NOMO-1 treated with DMSO at 0.1 percent for 48 hours (cell line): ENCODE data around the gene SMIM20.
A peak's percentile ranks its signal among the peaks of the same experiment; 100 is the strongest.

ENCODE experiments used
- DNase-seq: peaks from one replicate; lab custom pipeline; 2025; ENCODE audit not compliant: unreplicated experiment; lab: John Stamatoyannopoulos, UW

The SMIM20 gene

DNA sequence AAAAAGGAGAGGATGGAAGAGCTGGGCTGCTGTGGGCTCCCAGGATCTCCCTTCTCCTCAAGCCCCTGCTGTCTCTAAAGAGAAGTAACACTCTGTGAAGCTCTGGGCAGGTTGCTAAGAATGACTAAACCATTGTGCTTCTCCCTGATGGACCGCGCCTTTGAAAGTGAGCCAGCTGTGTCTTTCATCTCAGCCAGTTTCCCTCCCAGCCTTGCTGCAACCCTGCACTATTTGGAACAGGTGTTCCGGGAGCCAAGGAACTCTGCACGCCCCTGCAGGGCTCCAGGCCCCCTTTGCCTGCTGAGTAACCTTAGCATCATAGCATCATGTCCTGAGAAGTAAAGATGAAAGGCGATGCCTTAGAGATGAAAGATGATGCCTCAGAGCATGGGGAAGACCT lies 39.7 kb downstream of the SMIM20 start:
- no peak for DNase-seq

DNA sequence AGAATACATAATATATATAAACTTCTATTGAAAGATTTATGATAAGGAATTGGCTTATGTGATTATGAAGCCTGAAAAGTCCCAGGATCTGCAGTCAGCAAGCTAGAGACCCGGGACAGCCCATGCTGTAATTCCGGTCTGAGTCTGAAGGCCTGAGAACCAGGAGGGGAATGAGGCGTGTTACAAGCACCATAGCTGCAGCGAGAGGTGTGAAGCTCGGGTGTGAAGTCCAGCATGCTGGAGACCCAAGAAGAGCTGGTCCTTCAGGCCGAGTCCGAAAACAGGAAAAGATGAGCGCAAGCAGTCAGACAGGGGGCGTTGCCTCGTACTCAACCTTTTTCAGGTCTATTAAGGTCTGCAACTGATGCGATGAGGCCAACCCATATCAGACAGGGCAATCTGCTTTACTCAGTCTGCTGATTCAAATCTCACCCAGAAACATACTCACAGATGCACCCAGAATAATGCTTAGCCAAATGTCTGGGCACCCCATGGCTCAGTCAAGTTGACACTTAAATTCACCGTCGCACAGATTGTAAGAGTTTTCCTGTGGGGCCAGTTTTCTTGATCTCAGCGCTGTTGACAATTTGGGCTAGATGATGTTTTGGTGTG lies 40.4 kb downstream of the SMIM20 start:
- DNase-seq: no peak

DNA sequence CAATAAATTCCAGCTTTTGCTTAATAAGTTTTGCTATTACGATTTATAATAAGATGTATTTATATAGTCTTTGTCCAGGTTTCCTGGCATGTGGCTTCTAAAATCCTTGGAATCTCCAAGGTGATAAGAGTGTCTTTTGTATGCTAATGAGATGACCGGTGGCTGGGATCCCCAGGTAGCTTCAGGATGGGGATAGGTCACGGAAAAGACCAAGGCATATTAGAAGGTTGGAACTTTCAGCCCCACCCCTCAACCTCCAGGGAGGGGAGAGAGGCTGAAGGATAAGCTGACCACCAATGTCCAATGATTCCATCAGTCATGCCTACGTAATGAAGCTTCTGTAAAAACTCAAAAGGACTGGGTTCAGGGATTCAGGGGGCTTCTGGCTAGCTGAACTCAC lies 41.7 kb downstream of the SMIM20 start:
- DNase-seq: no peak

DNA sequence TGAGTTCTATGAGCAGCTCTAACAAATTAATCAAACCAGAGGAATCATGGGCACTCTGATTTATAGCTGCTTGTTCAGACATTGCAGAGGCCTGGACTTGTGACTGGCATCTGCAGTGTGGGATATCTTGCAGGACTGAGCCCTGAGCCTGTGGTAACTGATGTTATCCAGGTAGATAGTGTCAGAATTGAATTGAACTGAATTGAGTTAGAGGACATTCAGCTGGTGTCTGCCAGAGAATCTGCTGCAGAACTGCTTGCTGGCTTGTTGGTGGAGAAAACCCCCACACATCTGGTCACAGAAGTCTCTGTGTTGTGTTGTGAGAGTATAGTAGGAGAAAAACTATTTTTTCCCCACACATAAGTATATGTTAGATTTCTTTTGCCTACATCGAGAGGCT lies 42.2 kb downstream of the SMIM20 start:
- no peak for DNase-seq

DNA sequence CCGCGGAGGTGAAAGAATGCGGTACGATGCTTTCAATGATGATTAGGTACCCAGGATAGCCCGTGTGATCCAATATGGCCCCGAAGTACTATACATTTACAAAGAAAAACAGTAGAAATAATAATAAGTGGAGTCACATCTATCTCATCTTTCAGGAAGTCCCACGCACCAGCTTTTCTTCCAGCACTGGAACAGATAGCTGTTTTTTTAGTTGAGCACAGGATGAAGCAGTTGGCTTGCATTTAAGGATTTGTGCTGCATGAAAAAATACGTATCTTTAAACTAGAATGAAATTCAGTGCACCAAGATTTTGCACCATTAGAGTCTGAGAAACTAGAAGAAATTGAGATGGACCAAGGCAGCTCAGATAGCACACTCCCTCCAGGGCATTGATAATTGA lies 44.1 kb downstream of the SMIM20 start:
- no peak for DNase-seq

DNA sequence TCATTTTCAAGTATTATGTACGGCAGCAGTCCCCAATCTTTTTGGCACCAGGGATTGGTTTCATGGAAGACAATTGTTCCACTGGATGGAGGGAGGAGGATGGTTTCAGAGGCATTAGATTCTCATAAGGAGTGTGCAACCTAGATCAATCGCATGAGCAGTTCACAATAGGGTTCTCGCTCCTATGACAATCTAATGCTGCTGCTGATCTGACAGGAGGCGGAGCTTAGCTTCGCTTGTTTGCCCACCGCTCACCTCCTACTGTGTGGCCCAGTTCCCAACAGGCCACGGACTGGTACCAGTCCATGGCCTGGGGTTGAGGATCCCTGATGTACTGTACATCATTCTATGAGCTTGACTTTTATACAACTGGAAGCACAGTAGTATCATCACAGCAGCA lies 48.4 kb downstream of the SMIM20 start:
- no peak for DNase-seq

DNA sequence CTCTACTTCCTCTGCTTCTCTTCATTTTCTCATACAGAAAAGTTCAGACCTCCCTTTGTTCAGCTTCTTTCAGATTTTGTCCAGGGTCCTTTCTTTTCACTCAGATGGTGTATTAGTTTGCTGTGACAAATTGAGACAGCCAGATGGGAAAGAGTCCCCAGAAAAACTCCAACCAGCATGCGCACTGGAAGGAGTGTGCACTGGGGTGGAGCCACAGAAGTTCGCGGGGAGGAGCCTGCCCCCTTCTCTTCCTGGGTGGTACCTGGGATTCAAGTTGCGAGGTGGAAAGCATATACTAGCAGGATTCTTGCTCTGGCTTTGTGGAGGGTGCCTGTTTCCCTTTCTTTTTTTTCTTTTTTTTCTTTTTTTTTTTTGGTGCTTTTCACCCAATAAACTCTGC lies 51.6 kb downstream of the SMIM20 start:
- DNase-seq: no peak

DNA sequence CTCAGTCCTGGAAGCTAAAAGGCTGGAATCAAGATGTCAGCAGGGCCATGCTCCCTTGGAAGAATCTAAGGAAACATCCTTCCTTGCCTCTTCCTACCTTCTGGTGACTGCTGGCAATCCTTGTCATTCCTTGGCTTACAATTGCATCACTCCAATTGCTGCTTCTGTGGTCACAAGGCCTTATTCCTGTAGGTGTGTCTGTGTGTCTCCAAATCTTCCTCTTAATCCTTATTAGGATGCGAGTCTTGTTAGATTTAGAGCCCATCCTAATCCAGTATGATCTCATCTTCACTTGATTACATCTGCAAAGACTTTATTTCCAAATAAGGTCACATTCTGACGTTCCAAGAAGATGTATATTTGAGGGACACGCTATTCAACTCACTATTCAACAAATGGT lies 52.2 kb downstream of the SMIM20 start:
- no peak for DNase-seq

DNA sequence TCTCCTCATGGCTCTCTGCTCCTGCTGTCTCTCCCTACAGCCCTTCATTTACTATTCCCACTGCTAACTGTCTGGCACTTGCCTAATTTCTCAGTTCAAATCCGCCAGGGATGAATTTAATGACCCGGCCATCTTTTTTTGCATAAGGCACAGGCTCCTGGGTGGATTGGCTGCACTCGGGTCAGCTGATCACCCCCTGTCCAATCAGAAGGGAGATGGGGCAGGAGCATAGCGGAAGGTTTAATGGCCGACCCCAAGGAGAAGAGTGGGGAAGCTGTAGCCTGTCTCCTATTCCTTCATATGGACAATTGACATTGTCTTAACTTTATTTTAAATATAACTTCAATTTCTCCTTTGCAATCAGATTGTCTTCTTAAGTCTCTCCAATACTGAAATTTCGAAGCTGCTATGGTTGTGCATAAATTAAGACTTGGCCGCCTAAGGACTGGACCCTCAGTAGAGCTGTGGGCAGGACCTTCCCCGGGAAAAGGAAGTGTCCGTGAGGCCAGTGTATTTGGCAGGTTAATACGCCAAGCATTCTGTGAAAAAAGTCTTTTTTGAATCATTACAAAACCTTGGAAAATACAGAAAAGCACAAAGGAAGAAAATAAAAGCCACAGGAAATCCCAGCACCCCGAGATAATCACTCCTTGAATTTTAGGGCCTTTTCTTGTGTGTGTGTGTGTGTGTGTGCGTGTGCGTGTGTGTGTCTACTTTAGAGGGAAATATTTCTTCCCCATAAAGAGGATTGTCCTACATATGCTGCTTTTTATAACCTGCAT lies 55.5 kb downstream of the SMIM20 start:
- no peak for DNase-seq

DNA sequence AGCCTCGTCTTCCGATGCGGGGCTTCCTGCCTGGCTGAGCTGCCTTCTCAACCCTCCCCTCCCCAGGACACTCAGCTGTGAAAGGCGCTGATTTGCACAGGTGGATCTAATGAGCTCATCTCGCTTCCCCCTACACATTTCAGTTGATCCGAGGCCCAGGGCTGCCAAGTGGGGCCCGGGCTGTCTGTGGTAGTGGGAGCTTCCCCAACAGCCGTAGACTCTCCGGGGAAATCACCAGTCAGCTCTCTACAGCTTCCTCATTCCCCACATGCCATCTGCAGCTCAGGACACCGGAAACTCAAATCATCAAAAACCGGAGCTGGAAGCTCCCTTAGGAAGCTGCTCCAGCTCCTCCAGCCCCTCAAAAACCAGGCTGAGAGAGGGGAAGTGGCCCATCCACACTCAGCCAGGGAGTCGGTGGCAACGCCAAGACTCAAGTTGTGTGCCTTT lies 56.2 kb downstream of the SMIM20 start:
- peak; percentile 30 for DNase-seq

DNA sequence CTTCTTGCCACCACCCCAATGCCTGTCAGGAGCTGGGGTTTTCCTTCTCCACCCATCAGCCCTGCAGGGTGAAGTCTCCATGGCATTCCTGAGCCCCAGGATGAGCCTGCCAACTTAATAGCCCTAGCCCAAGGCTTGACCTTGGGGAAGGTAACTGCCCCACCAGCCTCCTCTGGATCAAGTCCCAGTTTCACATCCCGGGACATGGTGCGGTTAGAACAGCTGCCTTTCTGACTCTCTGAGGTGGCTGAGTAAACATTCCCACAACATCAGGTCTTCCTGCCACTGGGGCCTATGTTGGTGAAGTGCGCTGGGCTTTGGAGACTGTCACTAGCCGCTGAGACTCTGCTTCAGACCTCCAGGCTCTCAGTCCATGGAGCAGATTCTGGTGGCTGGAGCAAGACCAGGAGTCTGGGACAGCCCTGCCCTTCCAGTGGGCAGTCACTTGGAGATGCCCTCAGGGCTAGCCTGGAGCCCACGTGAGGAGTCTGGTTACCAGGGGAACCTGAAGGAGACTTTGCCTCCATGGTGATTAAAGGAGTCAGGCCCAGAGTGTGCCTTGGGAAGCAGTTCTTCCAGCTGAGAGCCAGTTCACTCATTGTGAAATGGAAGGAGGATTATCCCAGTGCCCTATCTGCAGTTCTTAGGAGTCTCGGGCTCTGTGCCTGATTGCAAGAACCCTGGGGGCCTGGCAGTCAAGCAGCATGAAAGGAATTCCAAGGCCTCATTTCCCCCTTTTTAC lies 56.8 kb downstream of the SMIM20 start:
- DNase-seq: no peak

DNA sequence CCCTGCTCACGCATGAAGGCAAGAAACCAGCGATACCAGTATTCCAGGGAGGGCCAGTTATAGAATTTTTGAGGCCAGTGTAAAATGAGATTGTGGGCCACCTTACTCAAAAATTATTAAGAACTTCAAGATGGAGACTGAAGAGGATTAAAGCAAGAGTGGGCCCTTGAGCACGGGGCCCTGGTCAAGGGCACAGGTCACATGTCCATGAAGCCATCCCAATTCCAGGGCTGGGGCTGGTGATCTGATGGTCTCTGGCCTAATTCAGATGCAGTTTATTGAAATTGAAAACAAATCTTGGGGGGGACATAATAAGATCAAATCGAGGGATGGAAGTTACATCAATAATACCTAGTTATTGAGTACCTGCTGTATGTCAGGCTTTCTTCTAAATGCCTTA lies 58.3 kb downstream of the SMIM20 start:
- DNase-seq: no peak

DNA sequence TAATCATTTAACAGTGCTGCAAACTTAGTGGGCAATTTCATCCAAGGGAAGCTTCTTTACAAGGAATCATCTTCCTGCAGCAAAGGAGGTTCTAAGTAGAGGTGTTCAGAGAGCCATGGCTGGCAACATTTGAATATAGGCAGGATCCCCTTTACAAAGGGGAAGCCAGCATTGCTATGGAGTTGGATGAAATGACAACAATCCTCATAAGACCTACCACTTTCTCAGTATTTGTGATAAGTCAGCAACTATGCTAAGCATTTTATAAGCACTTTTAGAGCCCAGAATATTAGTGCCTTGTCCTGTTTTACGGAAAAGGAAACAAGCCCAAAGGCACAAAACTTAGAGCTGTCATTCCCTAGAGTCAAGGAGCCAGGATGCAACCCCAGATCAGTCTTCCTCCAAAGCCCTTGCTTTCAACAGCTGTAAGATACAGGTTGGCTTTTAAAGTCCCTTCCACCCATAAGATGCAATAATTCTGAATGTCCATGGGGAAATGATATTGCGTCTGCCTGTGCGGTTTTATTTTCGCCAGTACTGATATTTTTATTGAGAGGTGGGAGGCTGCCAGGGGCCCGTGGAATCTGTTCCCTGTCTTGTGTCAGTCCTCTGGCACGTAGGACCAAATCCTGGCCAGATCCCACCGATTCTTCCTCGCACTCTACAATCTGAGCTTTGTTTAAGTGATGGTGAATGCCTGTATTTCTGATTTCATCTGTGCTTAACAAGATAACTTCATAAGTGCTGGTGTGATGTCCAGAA lies 59.1 kb downstream of the SMIM20 start:
- no peak for DNase-seq

DNA sequence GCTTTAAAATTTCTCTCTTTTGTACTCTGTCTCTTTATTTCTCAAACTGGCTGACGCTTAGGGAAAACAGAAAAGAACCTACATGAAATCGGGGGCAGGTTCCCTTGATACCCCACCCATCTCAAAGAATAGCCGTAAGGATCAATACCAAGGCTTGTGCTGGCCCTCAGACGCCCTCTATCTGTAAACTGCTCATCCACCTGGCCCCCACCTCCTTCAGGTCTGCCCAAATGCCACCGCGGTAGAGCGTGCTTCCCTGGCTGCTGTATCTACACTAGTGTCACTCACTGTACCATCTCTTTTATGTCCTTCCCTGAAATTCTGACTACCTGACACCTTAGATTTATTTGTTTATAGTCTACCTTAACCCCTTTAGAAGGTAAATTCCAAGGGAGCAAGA lies 62.8 kb downstream of the SMIM20 start:
- DNase-seq: no peak

DNA sequence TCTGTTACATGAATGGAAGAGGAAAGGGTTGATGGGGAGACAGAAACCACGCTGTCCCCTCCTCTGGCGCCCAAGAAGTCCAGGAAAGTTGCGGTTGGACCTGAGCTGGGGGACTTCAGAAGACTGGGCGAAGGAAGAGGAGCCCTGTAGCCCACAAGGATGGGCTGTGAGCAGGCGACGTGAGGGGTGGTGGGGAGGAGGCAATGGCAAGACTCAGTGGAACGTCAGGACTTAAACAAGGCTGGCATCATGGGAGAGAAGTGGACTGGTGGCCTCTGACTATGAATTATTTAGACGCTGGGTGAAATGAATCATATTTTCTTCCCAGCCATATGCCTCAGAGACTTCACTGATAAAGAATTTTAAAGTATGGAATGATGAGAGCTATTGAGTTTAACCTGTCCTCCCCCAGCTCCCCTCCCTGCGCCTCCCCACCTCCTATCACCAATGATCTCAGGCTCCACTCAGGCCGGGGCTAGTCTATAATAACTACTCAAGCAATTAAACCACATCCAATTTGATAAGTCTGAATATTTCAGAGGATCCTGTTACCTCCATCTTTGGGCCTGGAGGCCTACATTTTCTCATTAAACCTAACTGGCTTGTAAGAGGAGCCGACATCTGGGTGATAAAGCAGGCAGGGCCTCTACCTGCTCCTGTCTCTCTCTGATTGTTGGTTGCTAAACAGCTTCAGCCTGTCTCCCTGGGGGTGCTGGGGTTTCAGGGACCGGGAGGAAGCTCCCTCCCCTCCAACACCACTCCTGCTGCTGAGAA lies 63.6 kb downstream of the SMIM20 start:
- DNase-seq: no peak

DNA sequence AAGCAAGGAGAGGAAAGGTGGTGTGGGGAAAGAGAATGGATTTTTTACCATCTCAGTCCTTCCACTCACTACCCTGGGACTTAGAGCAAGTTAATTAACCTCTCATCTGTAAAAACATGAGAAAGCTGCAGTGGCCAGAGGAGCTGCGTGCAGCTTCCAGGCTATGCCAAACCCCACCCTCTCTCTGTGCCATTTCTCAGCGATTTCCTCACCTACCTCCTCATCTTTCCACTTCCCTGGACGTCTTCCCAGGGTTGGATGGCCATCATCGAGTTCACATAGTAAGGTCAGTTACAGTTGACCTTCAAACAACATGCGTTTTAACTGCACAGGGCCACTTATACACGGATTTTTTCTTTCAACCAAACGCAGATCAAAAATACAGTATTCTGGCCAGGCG lies 64.3 kb downstream of the SMIM20 start:
- no peak for DNase-seq
